ENCODE data around the gene ODF2.
"Not testable (repeated sequence)": the region's sequence is repeated elsewhere in the genome, so short reads cannot be mapped to it uniquely, and the experiment has no call there.

Gene ODF2

DNA sequence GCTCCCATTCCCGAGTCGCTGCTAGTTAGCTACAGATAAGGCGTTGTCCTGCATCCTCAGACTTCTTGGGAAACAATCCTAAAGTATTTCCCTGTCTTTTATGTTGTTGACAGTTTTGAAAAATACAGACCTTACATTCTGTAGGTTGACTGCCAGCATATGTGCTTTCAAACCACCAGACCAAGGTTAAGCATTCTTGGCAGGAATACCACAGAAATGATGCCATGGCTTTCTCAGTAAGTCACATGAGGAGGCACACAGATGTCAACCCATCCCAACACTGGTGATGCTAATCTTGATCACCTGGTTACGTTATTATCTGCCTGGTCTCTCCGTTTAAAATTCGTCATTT is 49.6 kb downstream of the ODF2 start:
- peak overlapping the region; percentile 64 to 89 (median 88) for H3K4me3 ChIP-seq
- H3K27ac ChIP-seq, result peak overlapping the region in 17 of 21 experiments; percentile 77 to 94 (median 86)

DNA sequence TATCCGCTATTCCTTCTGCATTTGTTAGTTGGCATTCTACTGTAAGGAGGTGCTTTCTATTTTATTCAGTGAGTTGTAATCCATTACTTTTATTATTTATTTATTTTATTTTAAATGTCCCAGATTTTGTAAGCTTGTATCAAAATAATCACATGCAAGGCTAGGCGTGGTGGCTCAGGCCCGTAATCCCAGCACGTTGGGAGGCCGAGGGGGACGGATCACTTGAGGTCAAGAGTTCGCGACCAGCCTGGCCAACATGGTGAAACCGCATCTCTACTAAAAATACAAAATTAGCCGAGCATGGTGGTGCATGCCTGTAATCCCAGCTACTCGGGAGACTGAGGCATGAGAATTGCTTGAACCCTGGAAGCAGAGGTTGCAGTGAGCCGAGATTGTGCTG is 50.1 kb downstream of the ODF2 start:
- peak overlapping the region in 1 of 21 experiments; percentile 82 for H3K27ac ChIP-seq
- not testable (repeated sequence) for H3K4me3 ChIP-seq

DNA sequence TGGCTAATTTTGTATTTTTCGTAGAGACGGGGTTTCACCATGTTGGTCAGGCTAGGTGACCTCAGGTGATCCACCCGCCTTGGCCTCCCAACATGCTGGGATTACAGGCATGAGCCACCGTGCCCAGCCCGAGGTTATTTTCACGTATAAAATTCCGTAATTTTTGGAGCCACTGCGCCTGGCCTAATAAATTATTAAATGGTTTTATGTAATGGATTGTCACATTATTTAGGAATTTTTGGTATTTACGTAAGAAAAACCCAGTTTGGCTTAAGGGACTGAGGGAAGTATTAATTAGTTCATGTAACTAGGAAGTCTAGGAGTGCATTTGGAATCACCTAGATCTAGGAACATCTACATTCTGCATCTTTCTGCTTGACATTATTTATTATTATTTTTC is 57.0 kb downstream of the ODF2 start:
- H3K4me3 ChIP-seq, result no peak overlapping the region
- no peak overlapping the region for H3K27ac ChIP-seq

DNA sequence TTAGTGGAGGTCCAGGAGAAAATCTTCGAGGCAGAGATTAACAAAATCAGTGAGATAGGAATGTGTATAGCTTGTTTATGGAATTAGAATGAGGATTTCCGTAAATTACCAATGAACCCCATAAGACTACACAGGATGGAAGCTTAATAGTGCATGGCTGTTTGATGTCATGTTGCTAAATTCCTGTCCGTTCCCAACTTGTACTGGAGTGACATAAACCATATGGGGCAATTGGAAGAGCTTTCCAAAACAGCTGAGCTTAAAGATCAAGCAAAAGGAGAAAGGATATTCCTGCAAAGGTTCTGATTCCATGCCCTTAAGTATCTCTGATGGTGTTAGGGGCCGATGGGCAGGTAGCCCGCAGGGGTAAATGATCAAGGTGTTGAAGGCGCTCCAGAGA is 66.2 kb downstream of the ODF2 start:
- Histone ChIP-seq H3K27ac (no peak overlapping the region), H3K4me3 (no peak overlapping the region)

DNA sequence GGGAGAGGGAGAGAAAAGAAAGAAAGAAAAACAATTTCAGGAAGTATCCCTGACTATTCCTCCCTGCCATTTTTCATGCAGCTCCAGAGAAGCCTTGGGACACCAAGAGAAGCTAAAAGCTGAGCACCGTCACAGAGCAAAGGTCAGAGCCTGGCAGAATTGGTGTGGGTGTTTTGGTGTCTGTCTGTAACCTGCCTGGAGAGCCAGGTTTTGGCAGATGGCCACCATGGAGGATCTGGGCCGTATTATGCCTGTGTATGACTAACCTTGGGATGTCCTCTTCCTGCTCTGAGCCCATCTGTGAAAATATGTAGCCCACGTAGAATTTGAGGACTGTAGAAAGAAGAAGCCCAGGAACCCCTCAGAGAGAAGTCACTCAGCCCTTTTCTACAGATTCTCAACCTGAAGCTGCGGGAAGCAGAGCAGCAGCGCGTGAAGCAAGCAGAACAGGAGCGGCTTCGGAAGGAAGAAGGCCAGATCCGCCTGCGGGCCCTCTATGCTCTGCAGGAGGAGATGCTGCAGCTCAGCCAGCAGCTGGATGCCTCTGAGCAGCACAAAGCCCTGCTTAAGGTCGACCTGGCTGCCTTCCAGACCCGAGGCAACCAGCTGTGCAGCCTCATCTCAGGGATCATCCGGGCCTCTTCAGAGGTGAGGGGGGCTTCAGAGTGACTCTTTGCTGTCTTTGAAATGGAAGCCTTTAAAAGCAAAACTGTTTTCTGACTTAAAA is 67.6 kb downstream of the ODF2 start:
- no peak overlapping the region for H3K4me3 ChIP-seq
- peak overlapping the region in 5 of 21 experiments; percentile 1 to 33 (median 22) for H3K27ac ChIP-seq

DNA sequence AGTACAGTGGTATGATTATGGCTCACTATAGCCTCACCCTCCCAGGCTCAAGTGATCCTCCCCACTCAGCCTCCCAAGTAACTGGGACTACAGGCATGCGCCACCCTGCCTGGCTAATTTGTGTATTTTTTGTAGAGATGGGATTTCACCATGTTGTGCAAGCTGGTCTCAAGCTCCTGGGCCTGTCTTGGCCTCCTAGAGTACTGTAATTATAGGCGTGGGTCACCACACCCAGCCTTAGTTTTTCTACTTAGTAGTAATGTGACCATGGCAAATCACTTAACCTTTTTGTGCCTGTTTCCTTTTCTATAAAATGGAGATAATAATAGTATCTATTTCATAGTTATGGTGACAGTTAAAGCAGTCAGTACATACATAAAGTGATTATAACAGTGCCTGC is 70.9 kb downstream of the ODF2 start:
- H3K27ac ChIP-seq, result no peak overlapping the region
- H3K4me3 ChIP-seq, result no peak overlapping the region

DNA sequence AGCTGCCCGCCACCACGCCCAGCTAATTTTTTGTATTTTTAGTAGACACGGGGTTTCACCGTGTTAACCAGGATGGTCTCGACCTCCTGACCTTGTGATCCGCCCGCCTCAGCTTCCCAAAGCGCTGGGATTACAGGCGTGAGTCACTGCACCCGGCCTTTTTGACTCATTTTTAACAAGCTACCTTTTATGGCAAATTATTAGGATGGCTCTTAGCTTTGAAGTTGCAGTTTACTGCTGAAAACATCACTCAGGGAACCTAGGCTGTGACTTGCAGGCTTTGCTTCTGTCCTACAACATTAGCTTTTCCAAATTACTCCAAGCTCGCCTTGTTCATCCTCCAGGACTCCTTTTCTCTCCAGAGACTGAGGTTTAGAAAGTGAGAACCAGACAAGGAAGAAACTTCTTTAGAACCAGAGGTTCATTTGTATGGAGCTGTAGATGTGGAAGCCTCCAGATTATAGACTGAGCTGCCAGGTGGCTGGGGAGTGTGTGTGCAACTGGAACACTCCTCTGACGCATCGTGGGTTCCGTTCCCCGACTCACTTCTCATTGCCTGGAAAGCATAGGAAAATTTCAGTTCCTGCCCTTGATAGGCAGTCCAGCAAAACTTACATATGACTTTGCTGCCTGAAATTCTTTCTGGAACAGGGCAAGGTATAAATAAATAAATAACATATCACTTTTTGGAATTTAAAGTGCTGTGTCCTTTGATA is 72.8 kb downstream of the ODF2 start:
- Histone ChIP-seq H3K27ac (no peak overlapping the region), H3K4me3 (no peak overlapping the region)

DNA sequence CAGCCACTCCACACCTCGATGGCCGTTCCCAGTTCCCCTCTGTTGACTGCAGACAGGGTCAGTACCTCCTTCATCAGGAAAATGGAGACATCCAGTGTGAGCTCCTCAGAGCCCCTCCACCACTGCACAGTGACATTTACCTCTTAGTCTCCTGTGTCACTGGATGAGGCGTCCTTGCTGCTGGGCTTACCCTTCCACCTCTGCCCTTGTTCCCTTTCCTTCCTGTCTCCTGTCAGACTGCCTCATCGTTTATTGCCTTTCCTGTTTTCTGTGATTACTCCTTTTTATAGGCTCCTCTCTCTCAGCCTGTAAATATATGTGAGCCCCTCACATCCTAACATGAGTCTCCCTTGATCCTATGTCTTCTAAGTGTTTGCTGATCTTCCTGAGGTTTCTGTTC is 73.4 kb downstream of the ODF2 start:
- no peak overlapping the region for H3K27ac ChIP-seq

DNA sequence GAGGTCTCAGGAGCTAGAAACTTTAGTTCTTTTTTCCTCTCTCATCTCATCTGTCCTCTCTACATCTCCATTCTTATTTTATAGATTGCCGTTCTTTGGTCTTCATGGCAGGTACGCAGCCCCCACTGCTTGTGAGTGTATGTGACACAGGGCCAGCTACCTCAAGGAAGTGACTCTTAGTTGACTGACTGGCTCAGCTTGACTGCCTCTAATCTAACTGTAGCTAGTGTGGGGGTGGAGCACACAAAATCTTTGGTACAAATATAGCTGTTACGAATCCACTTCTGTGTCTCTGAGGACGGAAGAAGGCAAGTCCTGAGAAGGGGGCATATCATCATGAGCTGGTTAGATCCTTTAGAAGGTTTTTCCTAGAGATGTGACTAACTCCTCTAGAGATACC is 76.8 kb downstream of the ODF2 start:
- H3K4me3 ChIP-seq, result no peak overlapping the region

More for the DNA sequence above, 73.4 kb downstream of the ODF2 start:
- no peak overlapping the region for H3K4me3 ChIP-seq

DNA sequence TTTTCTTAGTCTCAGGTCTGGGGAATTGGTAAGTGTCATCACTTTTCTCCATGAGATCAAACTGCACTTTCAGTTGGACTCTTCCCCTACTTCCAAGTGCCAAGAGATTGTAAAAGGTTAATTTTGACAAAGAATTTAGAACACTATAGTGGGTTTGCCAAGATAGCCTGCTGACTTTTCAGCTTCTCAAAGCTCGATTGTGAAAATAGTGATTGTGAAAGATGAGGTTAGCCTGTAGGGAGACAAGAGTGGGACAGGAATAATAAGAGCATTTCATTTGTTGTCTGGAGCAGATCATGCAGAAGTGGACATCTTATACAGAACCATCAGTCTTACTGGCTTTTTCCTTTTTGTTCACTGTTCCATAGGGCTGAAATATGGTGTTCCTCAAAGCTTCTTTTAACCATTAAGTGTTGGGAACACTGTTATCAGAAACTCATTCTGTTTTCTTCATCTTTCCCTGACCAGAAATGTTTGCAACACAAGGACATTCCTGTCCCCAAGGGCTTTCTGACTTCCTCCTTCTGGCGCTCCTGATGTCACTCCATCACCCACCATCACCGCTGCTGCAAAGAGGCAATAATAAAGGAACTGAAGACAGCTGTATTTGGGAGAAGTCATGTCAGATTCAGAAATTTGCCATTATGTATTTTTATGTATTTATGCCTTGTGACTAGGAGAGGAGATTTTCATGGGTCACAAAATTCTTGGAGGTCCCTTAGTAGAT is 85.0 kb downstream of the ODF2 start:
- Histone ChIP-seq H3K4me3 (no peak overlapping the region), H3K27ac (peak overlapping the region in 1 of 21 experiments; percentile 20)

More for the DNA sequence above, 76.8 kb downstream of the ODF2 start:
- no peak overlapping the region for H3K27ac ChIP-seq

DNA sequence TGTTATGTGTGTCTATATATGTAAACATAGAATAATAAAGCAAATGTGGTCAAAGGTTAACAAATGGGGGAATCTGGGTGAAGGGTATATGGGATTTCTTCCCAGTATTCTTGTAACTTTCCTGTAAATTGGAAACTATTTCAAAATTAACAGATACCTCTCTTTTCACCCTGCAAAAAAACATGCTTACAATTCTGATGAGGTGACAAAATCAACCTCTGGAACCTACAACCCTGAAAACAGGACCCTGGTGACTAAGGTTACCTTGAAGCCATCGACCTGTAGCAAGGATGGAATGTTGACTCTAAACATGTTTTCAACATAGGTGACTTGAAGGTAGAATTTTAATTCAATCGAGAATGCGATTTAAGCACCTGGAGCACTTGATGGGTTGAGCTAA is 90.7 kb downstream of the ODF2 start:
- no peak overlapping the region for H3K27ac ChIP-seq
- no peak overlapping the region for H3K4me3 ChIP-seq

DNA sequence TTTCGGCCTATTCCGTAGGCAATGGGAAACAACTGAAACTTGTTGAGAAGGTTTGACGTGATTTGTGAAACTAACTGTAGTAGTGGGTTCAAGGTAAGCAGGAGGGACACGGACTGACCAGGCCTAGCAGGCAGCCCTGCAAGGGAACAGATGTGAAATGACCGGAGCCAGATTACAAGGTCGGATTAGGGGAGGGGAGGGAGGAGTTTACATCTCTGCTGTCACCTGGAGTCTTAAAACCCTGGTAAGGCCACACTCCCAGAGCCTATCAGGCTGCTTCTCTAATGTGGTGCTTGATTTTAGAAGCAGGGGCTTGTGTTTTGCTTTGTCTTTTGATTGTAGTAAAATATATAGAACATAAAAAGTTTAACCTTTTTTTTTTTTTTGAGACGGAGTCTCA is 93.1 kb downstream of the ODF2 start:
- Histone ChIP-seq H3K4me3 (no peak overlapping the region), H3K27ac (peak overlapping the region in 3 of 21 experiments; percentile 18 to 97 (median 97))

DNA sequence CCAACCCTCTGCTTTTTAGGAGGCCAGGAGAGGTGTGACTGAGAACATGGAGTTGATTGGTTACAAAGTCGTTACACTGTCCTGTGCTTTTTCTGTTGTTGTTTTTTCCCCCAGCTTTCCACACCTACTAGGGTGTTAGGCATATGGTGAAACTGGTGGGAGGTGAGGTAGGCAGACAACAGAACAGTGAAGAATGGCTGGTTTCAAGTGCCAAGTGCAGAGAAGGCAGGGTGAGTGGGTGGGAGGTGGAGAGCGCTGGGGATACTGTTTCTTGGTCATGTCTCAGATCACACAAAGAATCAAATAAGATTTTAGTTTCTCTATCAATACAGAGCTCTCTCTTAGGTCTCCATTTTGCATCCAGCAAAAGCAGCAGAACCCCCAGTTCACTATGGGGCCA is 94.4 kb downstream of the ODF2 start:
- Histone ChIP-seq H3K4me3 (no peak overlapping the region), H3K27ac (peak overlapping the region in 18 of 21 experiments; percentile 3 to 99 (median 94))

Data from skin epidermis (tissue), 12 donors.